Neural progenitor cell (in vitro differentiated cells): ENCODE data around the gene PRMT9. TPM values are rescaled to one million over a fixed set of nuclear protein-coding genes. Genes with fewer than 3 reads are reported as not detected.
A peak's percentile ranks its signal among the peaks of the same experiment; 100 is the strongest.

Source experiments
- DNase-seq: peaks from one replicate; pipeline ENCODE4 v3.0.0-alpha.2; 2016; ENCODE audit warnings: low spot score
- H2AFZ ChIP-seq: fragments of 200-600 bp; sonication (generic); replicated peaks from 2 replicates; pipeline ENCODE4 v1.6.1; 2016; ENCODE audit warnings: antibody characterized with exemption
- H3F3A ChIP-seq: fragments of 200-600 bp; sonication (generic); 2 replicates; pipeline ENCODE4 v1.6.1; 2016; ENCODE audit warnings: antibody characterized with exemption, low read depth
- H3K27ac ChIP-seq: fragments of 200-600 bp; sonication (generic); 2 replicates; pipeline ENCODE4 v1.5.1; 2016; ENCODE audit warnings: mild to moderate bottlenecking
- H3K27me3 ChIP-seq: fragments of 200-600 bp; sonication (generic); 2 replicates; pipeline ENCODE4 v1.6.1; 2016; ENCODE audit warnings: mild to moderate bottlenecking, moderate library complexity
- H3K36me3 ChIP-seq: fragments of 200-600 bp; sonication (generic); 2 replicates; pipeline ENCODE4 v1.5.1; 2016
- H3K4me1 ChIP-seq: fragments of 200-600 bp; sonication (generic); 2 replicates; pipeline ENCODE4 v1.6.1; 2016; ENCODE audit warnings: mixed run types
- H3K4me2 ChIP-seq: fragments of 200-600 bp; sonication (generic); 2 replicates; pipeline ENCODE4 v1.6.1; 2016
- H3K4me3 ChIP-seq: fragments of 200-600 bp; sonication (generic); 2 replicates; pipeline ENCODE4 v1.5.1; 2016
- H3K79me2 ChIP-seq: fragments of 200-600 bp; sonication (generic); 2 replicates; pipeline ENCODE4 v1.6.1; 2016; ENCODE audit warnings: low read depth
- H3K9ac ChIP-seq: fragments of 200-600 bp; sonication (generic); 2 replicates; pipeline ENCODE4 v1.6.1; 2016
- H3K9me3 ChIP-seq: fragments of 200-600 bp; sonication (generic); 2 replicates; pipeline ENCODE4 v1.5.1; 2016; ENCODE audit warnings: low read depth
- H4K20me1 ChIP-seq: fragments of 200-600 bp; sonication (generic); 2 replicates; pipeline ENCODE4 v1.6.1; 2016; ENCODE audit warnings: low read depth
- H3K27ac Mint-ChIP-seq: 3 replicates; pipeline ENCODE4 v1.8.0; 2021; ENCODE audit warnings: mixed read lengths
- H3K27me3 Mint-ChIP-seq: 2 replicates; pipeline ENCODE4 v1.8.0; 2022; ENCODE audit warnings: low read depth, mild to moderate bottlenecking, inconsistent platforms, moderate library complexity, mixed read lengths; ENCODE audit not compliant: insufficient read depth
- H3K36me3 Mint-ChIP-seq: 3 replicates; pipeline ENCODE4 v1.8.0; 2021; ENCODE audit warnings: mixed read lengths
- H3K4me1 Mint-ChIP-seq: 3 replicates; pipeline ENCODE4 v1.8.0; 2021; ENCODE audit warnings: mixed read lengths
- H3K4me3 Mint-ChIP-seq: 3 replicates; pipeline ENCODE4 v1.8.0; 2021; ENCODE audit warnings: mild to moderate bottlenecking, moderate library complexity, mixed read lengths
- H3K9me3 Mint-ChIP-seq: 3 replicates; pipeline ENCODE4 v1.8.0; 2020; ENCODE audit warnings: mixed read lengths
- CTCF ChIP-seq: fragments of 200-600 bp; sonication (generic); IDR thresholded peaks from 2 replicates; pipeline ENCODE4 v1.5.1; 2017; ENCODE audit warnings: antibody characterized with exemption, mild to moderate bottlenecking
- EZH2 ChIP-seq: fragments of 200-600 bp; sonication (generic); IDR thresholded peaks from 2 replicates; pipeline ENCODE4 v1.6.1; 2017; ENCODE audit warnings: antibody characterized with exemption, mild to moderate bottlenecking, moderate library complexity
- EZH2phosphoT487 ChIP-seq: fragments of 200-600 bp; sonication (generic); IDR thresholded peaks from 2 replicates; pipeline ENCODE4 v1.6.1; 2017; ENCODE audit warnings: antibody characterized with exemption
- total RNA-seq: library from RNA; depleted of rRNA; stranded (reverse); fragments of >200 nt; gene quantifications from 2 replicates; pipeline ENCODE4 v1.2.3, GENCODE V29; 2015; ENCODE audit warnings: low replicate concordance

PRMT9 gene
- total RNA-seq, 1 donor from 2014 or later, result 24.8 TPM

- Histone ChIP-seq H3K4me2 (no peak overlapping the region), H3K79me2 (peaks cover 20% of the 10 kb centered on the region), H4K20me1 (peaks cover 6% of the 10 kb centered on the region), H3F3A (no peaks in the 10 kb centered on the region), H3K27me3 (no peaks in the 10 kb centered on the region), H2AFZ (no peak overlapping the region), H3K9ac (no peak overlapping the region), H3K9me3 (no peaks in the 10 kb centered on the region), H3K36me3 (peaks cover 30% of the 10 kb centered on the region), H3K4me3 (no peak overlapping the region), H3K4me1 (no peaks in the 10 kb centered on the region), H3K27ac (no peak overlapping the region)
- no peak for DNase-seq
- Mint-ChIP-seq H3K27ac (no peak overlapping the region), H3K4me1 (peaks cover 4% of the 10 kb centered on the region), H3K27me3 (no peaks in the 10 kb centered on the region), H3K9me3 (no peaks in the 10 kb centered on the region), H3K4me3 (no peak overlapping the region), H3K36me3 (peaks cover 14% of the 10 kb centered on the region)
- TF ChIP-seq EZH2, result no peak
- no peak for TF ChIP-seq CTCF
Observed at GRCh38 chr4:147625733-147626132, 58.2 kb downstream of the PRMT9 start.

- Mint-ChIP-seq H3K4me3 (no peak overlapping the region), H3K27ac (no peak overlapping the region), H3K9me3 (no peaks in the 10 kb centered on the region), H3K36me3 (peaks cover 9% of the 10 kb centered on the region), H3K4me1 (peaks cover 20% of the 10 kb centered on the region), H3K27me3 (no peaks in the 10 kb centered on the region)
- no peak for DNase-seq
- H4K20me1 ChIP-seq, result peaks cover 24% of the 10 kb centered on the region
- H3F3A ChIP-seq, result peaks cover 4% of the 10 kb centered on the region
- H3K79me2 ChIP-seq, result peaks cover 63% of the 10 kb centered on the region
- no peaks in the 10 kb centered on the region for H3K9me3 ChIP-seq
- peaks cover 16% of the 10 kb centered on the region for H3K4me1 ChIP-seq
- H3K9ac ChIP-seq, result no peak overlapping the region
- TF ChIP-seq CTCF, result no peak
- TF ChIP-seq EZH2phosphoT487, result no peak
- TF ChIP-seq EZH2, result no peak
- H3K4me3 ChIP-seq, result no peak overlapping the region
- no peak overlapping the region for H3K27ac ChIP-seq
- H2AFZ ChIP-seq, result no peak overlapping the region
- H3K36me3 ChIP-seq, result peaks cover 15% of the 10 kb centered on the region
- H3K27me3 ChIP-seq, result no peaks in the 10 kb centered on the region
- H3K4me2 ChIP-seq, result peak overlapping the region; percentile 47
Observed at GRCh38 chr4:147620315-147620714, 63.6 kb downstream of the PRMT9 start.

- peak overlapping the region; percentile 83 for H3K4me2 ChIP-seq
- peak overlapping the region; percentile 69 for H2AFZ ChIP-seq
- H3F3A ChIP-seq, result peaks cover 4% of the 10 kb centered on the region
- no peak for DNase-seq
- peak overlapping the region; percentile 88 for H3K4me3 ChIP-seq
- H3K36me3 ChIP-seq, result no peaks in the 10 kb centered on the region
- H4K20me1 ChIP-seq, result peaks cover 18% of the 10 kb centered on the region
- H3K9me3 ChIP-seq, result no peaks in the 10 kb centered on the region
- Mint-ChIP-seq H3K27ac (peak overlapping the region; percentile 9), H3K9me3 (no peaks in the 10 kb centered on the region), H3K4me3 (peak overlapping the region; percentile 99), H3K27me3 (no peaks in the 10 kb centered on the region), H3K4me1 (peaks cover 20% of the 10 kb centered on the region), H3K36me3 (peaks cover 9% of the 10 kb centered on the region)
- H3K27ac ChIP-seq, result no peak overlapping the region
- H3K9ac ChIP-seq, result peak overlapping the region; percentile 86
- H3K27me3 ChIP-seq, result no peaks in the 10 kb centered on the region
- peaks cover 63% of the 10 kb centered on the region for H3K79me2 ChIP-seq
- H3K4me1 ChIP-seq, result peaks cover 16% of the 10 kb centered on the region
- TF ChIP-seq EZH2, result no peak
- no peak for TF ChIP-seq EZH2phosphoT487
Observed at GRCh38 chr4:147617841-147618691, 65.9 kb downstream of the PRMT9 start.
